Upper lobe of left lung (tissue), 4 donors: Measurements from ENCODE around the gene SDSL.

Experiments used
- CTCF ChIP-seq, 6 experiments: fragments of 450-650 bp in 4 of 6; fragments of 200-600 bp in 2 of 6; sonication (generic) in 2 of 6; IDR thresholded peaks; one replicate each; pipeline ENCODE4 v1.5.1; 2016 to 2019; ENCODE audit warnings: antibody characterized with exemption in 6 of 6
- EP300 ChIP-seq, 4 donors: sonication (generic); formaldehyde crosslinking; IDR thresholded peaks; one replicate each; pipeline ENCODE4 v1.5.1; 2017; ENCODE audit warnings: antibody characterized with exemption in 4 of 4, control low read depth in 2 of 4
- POLR2A ChIP-seq, 4 donors: fragments of 450-650 bp; IDR thresholded peaks; one replicate each; pipeline ENCODE4 v1.5.1; 2016 to 2017; ENCODE audit warnings: antibody characterized with exemption in 4 of 4, mild to moderate bottlenecking in 2 of 4
- POLR2AphosphoS5 ChIP-seq, 2 donors: sonication (generic); formaldehyde crosslinking; IDR thresholded peaks; one replicate each; pipeline ENCODE4 v1.5.1; 2017; ENCODE audit warnings: antibody characterized with exemption in 2 of 2

- TF ChIP-seq CTCF (IDR thresholded peaks at IDR 0.05) (no peak), POLR2AphosphoS5 (IDR thresholded peaks at IDR 0.05) (no peak), POLR2A (IDR thresholded peaks at IDR 0.05) (no peak), EP300 (IDR thresholded peaks at IDR 0.05) (no peak)
Observed at GRCh38 chr12:113457710-113458109, 35.5 kb downstream of the SDSL start.
